Right renal pelvis (tissue), 4 donors: ENCODE measurements around the gene SLC13A5. TPM values are rescaled to one million over a fixed set of nuclear protein-coding genes. Genes with fewer than 3 reads are reported as not detected.
"Not testable (repeated sequence)": the region's sequence is repeated elsewhere in the genome, so short reads cannot be mapped to it uniquely, and the experiment has no call there.

Source experiments
- DNase-seq, 4 donors: peaks; one replicate each; pipeline ENCODE4 v3.0.0-alpha.2; 2013; ENCODE audit warnings: low read depth in 4 of 4, low spot score in 3 of 4, missing footprints in 1 of 4
- polyA plus RNA-seq, 4 donors: library from polyadenylated mRNA; unstranded; fragments of 120-200 nt; gene quantifications; one replicate each; pipeline ENCODE4 v1.2.1, GENCODE V29; 2013; ENCODE audit not compliant: insufficient read length in 4 of 4

Gene SLC13A5
- polyA plus RNA-seq, 4 donors = 1.0 to 5.2 (median 2.8) TPM

- DNase-seq = no peak
Observed at GRCh38 chr17:6667516-6667915, 45.7 kb downstream of the SLC13A5 start.

GRCh38 chr17:6666557-6666956 lies 46.6 kb downstream of the SLC13A5 start:
- DNase-seq = no peak

GRCh38 chr17:6666077-6666521 lies 47.1 kb downstream of the SLC13A5 start:
- peak in 3 of 4 donors; percentile 53 to 65 (median 65) for DNase-seq

GRCh38 chr17:6663200-6663599 lies 50.0 kb downstream of the SLC13A5 start:
- not testable (repeated sequence) for DNase-seq

DNA sequence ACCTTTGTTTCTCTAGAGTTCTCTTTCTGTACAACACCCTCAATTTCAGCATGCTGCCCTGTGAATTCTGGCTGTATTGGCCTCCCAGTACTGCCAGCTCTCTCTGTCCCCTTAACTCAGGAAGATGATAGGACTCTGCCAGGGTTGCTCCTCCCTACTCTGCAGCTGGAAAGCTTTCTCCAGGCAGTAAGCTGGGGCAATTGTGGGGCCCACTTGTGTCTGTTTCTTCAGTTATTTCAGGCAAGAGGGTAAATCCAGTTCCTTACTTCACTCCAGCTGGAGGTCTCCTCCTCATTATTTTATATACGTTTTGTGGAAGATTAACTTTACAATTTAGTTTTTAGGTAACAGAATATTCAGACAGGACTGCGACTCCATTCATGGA lies 51.7 kb downstream of the SLC13A5 start:
- DNase-seq = no peak

DNA sequence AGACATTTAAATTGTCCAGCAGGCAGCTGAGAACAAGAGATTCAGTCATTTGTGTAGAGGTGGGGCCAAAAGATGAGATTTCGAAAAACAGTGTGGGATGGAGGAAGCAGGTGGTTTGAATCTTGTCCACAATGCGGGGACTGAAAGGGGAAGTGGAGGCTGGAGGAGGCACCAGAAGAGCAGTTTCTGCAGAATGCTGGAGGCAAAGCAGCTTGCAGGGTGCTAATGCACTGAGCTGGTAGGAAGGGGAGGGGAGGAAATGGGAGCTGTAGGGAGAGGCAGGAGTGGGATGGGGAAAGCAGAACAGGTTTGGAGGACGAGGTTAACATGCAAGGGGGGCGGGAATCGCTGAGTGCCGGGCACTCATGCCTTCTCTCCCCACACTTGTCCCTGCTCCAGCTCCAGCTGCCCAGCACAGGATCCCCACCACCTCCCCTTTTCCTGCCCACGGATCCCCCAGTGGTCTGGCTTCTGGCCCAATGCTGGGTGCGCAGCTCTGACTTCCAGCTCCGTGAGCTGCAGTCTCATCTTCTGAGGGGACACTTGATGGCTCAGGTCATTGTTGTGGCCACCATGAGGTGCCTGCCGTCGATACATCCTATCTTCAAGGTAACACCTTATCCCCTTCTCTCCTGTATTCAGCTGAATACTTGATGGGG lies 52.2 kb downstream of the SLC13A5 start:
- no peak for DNase-seq

GRCh38 chr17:6660101-6660500 lies 53.1 kb downstream of the SLC13A5 start:
- no peak for DNase-seq

DNA sequence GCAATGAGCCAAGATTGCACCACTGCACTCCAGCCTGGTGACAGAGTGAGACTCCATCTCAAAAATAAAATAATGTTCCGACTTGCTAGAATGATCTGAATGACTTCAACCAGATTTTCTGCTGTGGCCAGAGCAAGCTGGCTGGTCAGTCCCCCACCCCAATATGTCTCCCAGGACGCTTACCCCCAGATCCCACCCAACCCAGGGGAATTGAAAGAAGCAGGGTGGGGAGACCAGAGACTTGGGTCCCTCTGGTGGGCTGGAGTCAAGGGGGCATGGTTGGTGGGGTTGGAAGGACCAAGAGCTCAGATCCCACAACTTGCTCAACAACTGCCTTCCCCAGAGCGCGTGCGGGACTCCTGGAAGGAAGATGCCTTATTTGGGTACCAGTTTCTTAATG lies 54.8 kb downstream of the SLC13A5 start:
- DNase-seq = not testable (repeated sequence)

- no peak for DNase-seq
Observed at GRCh38 chr17:6657633-6658287, 55.4 kb downstream of the SLC13A5 start.

GRCh38 chr17:6656797-6657632 lies 56.2 kb downstream of the SLC13A5 start:
- not testable (repeated sequence) for DNase-seq

DNA sequence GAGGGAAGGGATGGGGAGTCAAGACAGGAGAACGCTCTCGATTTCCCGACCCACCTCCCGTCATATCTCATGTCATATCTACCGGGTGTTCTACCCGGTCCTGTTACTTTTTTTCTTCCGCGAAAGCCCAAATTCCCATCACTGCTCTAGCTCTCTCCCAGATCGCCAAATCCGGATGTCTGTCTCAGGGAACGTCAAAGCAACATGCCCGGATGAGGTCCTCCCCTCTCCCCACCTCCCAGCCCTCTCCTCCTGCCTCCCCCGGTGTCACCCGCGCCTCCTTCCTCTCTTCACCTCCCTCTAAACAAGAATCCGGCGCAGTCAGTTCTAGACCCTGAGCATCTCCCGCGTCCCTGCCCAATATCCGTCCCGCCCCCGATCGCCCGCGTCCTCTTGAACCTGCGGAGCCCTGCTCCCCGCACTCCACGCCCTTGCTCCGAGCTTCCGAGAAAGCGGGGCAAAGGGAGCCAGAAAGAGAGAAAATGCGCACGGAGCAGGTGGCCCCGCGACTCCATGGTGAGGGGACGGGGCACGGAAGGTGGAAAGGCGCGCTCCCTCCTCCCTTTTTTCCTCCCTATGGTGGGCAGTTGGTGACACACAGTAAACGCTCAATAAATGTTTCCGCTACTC lies 57.3 kb downstream of the SLC13A5 start:
- not testable (repeated sequence) for DNase-seq

GRCh38 chr17:6654841-6655731 lies 58.1 kb downstream of the SLC13A5 start:
- no peak for DNase-seq

DNA sequence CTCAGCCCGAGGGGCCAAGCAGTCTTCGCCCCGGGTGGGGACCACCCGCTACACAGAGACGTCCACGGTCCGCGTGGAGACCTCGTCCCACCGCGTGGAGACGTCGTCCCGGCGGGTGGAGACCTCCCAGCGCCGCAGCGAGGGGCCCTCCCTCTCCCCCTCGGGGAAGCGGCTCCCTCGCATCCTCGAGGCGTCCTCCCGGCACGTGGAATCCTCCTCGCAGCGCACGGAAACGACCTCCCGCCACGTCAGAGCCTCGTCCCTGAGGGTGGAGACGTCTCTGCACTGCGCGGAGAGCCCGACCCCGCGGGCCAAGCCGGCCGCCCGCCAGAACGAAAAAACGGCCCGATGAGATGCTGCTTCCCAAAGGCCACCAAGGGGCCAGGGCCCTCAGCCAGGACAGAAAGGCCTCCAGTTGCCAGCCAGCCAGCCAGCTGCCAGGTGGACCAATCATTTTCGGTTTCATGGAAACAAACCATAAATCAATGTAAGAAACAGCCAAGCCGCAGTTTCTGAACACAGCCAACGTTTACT lies 61.2 kb downstream of the SLC13A5 start:
- no peak for DNase-seq

DNA sequence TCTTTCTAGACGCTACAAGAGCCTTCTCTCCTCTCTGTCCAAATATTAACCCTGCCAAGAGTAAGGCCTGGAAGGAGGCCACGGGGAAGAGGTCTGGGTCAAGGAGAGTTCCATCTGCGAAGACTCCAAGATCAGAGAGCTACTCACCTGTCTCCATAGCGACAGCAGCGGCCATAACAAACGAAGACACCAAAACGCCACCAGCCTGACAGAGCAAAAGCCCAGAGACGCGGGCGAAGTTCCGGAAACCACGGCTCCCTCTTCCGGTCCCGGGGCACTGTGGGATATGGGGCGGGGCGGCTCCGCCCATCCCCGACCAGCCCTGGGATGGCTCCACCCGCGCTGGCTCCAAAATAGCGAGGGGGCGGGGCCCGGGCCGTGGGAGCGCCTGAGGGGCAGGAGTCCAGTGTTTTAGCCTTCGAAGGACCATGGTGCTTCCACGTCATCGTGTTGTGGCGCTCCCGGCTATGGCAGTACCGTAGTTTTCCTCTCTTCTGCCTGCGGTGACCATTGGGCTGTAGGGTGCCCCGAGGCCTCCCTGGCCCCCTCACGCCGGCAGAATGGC lies 61.7 kb downstream of the SLC13A5 start, which contains the start of the genes C17orf100 and MED31:
Gene C17orf100 (plus strand): TSS at position 409 of the 565 bp plus-strand sequence. CDS start 152 bp downstream, at position 561.
Gene MED31 (minus strand): TSS at position 252 of the 565 bp plus-strand sequence. CDS start 77 bp downstream, at position 175.
- peak; percentile 84 to 87 (median 86) for DNase-seq

DNA sequence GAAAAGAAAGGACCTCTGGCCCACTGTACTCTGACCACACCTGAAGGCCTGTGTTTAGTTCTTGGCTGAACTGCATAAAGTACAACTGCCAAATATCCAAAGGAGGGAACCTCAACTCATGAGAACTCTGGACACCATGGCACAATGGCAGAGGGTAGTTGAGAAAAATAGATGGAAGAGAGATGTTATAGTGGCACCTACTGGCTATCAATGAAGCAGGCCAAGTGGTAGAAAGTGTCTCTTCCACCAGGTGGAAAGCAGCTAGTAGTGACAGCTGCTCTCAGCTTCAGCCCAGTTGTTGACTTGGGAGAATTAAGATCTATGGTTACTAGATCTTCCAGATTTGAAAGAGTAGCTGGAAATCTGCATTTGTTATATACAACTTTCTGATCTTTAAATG lies 65.0 kb downstream of the SLC13A5 start:
- no peak for DNase-seq

DNA sequence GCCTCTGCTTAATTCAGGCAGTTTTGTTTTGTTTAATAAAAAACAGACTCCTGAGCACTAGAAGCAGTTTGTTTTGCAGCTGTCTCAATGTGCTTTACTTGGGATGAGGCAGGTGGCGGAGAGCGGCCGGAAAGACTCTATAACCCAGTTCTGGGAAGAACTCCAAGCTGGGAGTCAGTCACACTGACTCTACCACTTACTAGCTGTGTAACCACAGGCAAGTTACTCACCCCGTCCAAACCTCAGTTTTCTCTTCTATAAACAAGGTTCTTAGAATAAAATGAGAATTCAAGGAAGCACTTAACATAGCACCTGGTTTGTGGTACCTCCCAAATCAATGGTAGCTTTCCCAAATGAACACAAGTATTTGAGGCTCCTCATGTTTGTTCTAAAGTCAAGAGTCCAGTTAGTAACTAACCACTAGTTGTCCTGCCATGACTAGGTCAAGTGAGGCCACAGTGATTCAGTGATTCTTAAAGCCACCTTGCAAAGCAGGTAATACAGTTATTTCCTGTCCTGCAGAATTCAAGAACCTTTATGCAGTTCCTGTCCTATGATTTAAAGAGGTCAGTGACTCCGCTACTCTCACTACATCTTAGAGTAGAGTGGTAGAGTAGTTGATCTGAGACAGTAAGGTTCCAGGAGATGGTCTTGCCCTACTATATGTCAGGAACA lies 69.6 kb downstream of the SLC13A5 start:
- no peak for DNase-seq

DNA sequence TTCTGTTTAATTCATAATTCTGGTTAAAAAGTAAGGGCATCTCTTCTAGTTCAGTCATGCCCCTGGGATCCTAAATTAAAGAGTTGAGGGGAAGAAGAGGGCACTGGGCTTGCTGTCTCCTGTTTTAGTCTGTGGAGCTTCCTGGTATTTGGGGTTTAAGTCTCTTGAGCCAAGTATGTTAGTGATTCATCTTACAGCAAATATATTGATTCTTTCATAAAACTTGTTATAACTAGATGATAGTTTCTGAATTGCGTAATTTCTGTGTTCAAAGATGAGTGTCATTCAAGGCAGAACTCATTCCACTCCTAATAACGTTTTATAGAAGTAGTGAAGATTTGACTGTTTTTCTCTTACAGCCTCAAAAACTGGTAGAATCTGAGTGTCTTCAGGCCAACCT lies 70.6 kb downstream of the SLC13A5 start:
- DNase-seq = no peak

- no peak for DNase-seq
Observed at GRCh38 chr17:6641247-6641863, 71.8 kb downstream of the SLC13A5 start.
